Fibroblast of skin of right quadriceps (primary cell): Measurements from ENCODE around the gene GRM4.

Source experiments
- DNase-seq: peaks from one replicate; pipeline ENCODE4 v3.0.0-alpha.2; 2013

Gene GRM4

GRCh38 chr6:34142061-34142998 lies 3.6 kb downstream of the GRM4 start:
- no peak for DNase-seq

DNA sequence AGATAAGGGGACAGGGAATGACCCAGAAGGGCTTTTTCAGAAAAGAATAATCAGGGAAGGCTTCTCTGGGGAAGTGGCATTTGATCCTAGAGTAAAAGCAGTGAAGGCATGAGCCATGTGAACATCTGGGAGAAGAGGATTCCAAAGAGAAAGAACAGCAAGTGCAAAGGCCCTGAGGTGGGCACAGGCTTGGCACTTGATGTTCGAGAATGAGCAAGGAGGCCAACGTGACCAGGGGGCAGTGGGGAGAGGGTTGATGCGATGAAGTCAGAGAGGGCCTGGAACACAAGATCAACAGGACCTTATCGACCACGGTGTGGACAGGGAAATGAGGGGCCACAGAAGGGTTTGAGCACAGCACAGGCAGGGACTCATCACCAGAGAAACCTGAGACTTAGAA lies 5.8 kb downstream of the GRM4 start:
- no peak for DNase-seq

DNA sequence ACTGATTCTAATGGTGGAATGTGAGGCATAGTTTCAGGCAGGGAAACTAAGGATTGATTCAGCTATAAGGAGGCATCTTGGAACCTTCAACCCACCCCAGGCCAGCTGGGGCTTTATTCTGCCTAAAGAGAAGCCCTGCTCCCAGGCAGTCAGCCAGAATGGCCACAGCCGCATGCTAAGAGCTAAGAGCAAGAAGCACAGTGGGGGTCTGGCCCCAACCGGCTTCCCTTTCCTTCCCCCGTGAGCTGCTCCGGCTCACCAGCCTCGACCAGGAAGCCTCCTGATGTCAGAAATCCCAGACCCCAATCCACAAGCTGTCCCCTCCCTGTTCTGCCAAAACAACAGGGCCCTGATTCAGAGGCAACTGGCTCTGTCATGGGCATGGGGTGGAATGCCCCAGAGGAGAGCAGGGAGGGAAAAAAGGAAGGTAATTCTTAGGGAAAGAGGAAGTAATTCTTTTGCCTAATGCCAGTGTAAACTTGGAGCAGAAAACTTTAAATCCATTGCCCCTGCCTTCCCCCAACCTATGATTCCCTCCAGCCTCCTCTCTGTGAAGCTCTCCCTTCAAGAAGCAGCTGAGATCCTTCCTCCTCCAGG lies 6.9 kb downstream of the GRM4 start:
- DNase-seq = no peak

DNA sequence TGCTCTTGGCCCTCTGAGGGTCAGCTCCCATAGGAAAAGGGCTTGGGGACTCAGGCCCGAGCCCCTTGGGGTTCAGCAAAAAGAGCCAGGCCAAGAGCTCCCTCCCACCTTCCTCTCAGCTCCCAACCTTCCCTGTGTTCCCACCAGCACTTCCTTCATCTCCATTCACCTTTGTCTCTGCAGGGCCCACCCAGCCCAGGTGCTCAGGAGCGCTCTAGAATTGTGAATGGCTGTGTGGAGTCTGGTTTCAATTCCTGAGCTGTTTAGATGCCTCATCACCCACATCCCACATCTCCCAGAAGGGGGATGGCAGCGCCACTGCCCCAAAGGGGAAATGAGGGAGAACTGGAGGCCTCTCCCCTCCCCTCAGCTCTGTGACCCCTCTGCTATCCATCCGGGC lies 7.7 kb downstream of the GRM4 start:
- no peak for DNase-seq

DNA sequence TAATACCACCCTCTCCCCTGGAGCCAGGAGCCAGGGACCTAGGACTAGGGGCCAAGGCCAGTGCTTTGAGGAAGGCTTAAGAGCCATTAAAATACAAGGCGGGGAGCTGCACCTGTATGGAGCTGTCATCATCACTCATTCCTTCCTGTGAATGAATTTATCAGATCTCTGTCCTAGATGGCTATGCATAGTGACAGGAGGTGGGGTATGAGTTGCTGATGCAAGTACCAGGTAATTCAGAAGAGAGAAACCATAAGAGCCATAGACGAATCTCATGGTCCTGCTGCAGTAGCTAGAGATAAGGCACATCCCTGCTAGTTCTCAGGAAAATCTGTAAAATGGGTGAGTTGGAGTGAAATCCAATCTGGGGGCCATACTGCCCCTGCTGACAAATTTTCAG lies 10.3 kb downstream of the GRM4 start:
- no peak for DNase-seq

DNA sequence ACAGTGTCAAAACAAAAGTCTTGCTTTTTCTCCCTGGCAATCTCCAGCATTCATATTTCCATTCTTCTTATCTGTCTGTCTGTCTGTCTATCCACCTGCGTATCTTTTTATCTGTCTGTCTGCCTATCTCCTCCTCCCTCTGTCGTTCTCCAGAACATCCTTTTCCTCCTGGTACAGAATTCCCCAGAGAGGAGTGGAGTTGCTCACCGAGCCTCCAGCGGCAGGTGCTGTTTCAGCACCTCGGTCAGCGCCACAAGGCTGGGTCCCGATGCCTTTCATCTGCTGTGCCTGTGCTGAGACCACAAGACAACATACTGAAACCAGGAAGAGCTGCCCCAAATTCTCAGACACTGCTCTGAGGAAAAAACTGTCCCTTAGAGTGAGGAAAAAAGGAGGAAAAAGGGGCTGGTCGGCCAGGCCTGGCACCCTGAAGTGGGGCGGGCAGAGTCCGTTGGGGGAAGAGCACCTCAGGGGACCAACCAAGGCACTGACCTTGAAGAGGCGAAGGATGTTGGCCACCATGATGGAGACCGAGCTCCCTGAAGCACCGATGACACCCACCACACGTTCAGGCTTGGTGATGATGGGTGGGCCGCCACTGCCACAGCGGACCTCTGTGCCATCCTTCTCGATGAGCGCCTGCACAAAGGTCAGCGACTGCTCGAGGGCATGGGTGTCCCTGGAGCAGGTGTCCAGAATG lies 13.3 kb downstream of the GRM4 start:
- DNase-seq = peak; percentile 33

GRCh38 chr6:34131326-34132290 lies 14.3 kb downstream of the GRM4 start:
- no peak for DNase-seq

DNA sequence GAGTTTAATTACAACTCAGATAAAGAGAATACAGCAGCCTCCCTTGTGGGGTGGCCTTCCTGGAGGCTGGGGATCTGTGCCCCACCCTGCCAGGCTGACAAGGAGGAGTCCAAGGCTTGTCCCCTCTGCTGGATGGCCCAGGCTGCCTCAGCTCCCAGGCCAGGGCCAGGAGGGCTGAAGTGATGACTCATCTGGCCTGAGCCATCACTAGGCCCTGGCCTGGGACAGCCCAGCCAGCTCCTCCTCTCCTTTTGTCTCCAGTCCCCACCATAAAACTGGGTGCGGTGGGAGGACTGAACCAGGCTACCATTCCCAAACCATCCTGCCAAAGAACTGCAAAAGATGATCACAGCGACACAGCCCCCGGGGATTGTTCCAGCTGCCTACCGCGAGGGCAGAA lies 15.0 kb downstream of the GRM4 start:
- DNase-seq = no peak

DNA sequence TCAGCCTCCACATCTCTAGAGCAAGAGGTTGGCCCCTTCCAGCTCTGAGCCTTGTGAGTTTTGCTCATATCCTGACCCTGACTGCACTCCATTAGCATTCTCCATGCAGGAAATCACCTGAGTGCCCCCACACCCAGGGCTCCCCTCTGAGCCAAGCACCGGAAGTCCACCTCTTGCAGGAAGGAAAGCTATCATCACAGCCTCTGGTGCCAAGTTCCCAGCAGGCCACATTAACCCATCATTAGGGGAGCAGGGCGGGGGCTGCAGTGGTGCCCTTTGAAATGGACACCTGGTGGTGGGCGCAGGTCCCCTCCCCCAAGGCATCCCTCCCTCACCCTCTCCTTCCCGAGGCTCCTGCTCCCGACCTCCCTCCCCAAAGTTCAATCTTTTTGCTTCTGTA lies 16.1 kb downstream of the GRM4 start:
- no peak for DNase-seq

- no peak for DNase-seq
These were observed 17.8 kb downstream of the GRM4 start for GRCh38 chr6:34128045-34128444.

- no peak for DNase-seq
These were observed 19.5 kb downstream of the GRM4 start for GRCh38 chr6:34126419-34126818.

- DNase-seq = no peak
These were observed 19.9 kb downstream of the GRM4 start for GRCh38 chr6:34125939-34126338.

DNA sequence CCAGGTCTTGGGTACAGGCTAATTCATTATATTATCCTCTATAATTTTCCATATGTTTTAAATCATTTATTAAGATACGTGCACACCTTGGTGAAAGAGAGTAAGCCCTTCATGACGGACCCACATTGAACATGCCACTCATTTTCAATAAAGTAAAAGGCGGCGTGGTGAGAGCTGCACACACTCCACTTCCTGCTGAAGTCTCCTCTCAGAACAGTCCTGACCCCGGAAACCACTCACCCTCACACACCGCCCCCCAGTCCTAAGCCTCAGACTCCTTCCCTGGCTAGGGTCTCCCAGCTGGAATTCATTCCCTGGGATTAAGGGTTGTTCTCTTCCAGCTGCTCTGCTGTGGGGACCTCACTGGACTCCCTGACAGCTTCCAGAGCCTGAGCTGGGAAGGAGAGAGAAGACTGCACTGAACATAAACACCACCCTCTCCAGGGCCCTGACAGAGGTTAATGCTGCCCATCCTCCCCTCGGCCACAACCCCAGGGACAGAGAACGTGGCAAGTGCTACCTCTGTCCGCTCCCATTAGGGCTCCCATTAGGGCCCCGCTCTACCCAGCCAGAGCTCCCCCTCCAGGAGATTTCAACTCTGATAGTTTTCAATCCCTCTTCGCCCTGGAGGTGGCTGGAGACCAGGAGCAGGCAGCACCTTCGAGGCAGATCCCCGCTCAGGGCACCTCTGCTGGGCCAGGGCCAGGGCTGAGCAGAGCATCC lies 24.8 kb downstream of the GRM4 start:
- no peak for DNase-seq

- no peak for DNase-seq
These were observed 30.0 kb downstream of the GRM4 start for GRCh38 chr6:34115915-34116314.

DNA sequence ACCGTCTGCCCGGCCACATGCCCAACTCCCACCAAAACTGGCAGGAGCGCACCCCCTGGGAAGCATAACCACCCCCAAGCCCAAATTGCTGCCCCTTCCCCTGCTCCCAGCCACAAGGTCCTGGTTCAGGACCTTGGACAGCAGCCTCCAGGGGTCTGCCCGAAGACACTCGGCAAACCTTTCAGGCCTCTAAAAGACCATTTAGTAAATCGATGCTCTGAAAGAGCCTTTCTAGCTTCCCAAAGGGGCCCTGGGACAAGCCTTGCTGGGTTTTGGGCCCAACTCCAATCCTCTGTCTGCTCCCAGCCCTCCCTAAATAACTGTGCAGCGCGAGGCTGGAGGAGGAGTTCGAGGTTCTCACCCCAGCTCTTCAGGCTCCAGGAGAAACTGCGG lies 30.5 kb downstream of the GRM4 start:
- peak; percentile 12 for DNase-seq

DNA sequence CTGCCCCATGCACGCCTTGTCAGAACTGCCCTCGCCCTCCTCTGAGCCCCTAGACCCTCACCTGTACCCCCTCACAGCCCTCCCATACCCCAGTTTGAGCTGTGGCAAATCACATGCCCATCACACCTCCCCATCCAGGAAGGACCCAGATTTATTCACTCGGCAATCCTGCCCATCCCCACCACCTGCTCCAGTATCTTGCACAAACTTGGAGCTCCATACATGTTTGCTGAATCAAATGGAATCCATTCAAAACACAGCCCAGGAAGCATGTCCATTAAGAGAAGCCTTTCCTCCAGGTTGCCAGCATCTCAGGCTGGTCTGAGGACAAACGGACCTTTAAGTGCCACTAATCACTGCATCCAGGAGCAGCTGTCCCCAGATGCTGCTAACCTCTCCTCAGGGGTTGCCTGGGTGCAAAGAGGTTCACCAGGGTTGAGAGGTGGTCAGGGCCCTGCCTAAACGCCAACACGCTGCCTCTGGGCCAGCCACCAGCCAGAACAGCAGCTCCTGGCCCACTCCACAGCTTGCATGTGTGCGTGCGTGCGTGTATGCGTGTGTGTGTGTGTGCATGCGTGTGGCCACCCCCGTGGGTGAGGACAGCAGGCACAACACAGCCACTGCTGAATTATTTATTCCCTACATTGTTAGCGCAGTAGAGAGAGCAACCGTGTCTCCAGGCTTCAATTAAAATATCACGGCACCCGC lies 31.0 kb downstream of the GRM4 start:
- DNase-seq = no peak

GRCh38 chr6:34113532-34113931 lies 32.4 kb downstream of the GRM4 start:
- DNase-seq = no peak

DNA sequence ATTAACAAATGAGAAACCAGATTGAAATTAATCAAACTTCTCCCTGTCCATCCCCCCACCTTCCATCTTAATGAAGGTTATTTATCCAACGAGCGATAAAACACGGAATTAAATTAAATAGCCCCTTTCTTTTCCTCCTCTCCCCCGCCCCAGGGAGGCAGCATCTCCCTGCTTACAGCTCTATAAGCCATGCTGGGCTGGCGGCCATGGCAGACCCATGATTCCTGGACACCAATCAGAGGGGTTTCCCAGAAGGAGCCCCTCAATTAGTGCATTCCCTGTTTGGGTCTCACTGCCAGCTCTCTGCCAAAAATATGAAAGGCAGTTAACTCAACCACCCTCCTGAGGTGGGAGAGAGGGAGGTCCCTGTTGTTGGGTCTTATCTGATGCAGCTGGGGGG lies 33.8 kb downstream of the GRM4 start:
- DNase-seq = no peak

- DNase-seq = no peak
These were observed 35.3 kb downstream of the GRM4 start for GRCh38 chr6:34110610-34111009.

DNA sequence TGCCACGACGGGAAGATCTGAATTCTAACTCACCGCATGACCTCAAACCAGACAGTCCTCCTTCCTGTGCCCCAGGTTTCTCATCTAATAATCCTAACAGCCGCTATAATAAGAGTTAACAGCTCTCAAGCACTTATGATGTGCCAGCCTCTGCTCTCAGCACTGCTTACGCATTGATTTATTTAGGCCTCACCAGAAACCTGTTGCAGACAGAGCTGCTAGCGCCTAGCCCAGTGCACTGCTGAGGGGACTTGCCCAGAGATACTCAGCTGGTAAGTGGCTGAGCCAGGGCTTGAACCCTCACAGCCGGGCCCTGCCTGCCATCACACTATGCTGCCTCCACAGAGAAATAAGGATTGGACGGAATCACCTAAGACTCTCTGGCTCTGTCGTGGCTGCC lies 37.7 kb downstream of the GRM4 start:
- no peak for DNase-seq

DNA sequence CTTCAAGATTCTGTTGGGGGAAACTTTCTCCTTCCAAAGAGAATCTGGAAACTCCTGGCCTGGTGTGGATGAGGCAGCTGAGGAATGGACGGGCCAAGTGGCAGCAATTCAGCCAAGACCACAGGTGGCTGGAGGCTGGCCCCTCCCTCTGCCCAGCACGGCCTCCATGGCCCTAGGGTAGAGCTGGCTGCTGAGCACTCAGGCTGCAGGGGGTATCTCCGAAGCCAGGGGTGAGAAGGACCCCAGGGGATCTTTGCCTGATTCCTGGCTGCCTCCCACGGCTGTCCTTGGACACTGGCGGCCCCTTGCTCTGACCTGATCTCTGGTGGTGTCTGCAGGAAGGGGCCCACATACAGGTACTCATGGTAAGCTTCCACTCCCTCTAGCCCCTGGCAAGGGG lies 39.0 kb downstream of the GRM4 start:
- DNase-seq = no peak
